Left cardiac atrium (tissue), 4 donors: ENCODE results near the gene GDI1. TPM values are rescaled to one million over a fixed set of nuclear protein-coding genes. Genes with fewer than 3 reads are reported as not detected.

Experiments used
- ATAC-seq, 2 donors: fragments of 200-7000 bp; cut with Tn5 transposase; one replicate each; pipeline ENCODE4 v1.9.1; 2020; ENCODE audit warnings: mild to moderate bottlenecking in 2 of 2, moderate library complexity in 2 of 2
- DNase-seq: peaks from one replicate; pipeline ENCODE4 v3.0.0-alpha.2; 2020
- intact Hi-C, 2 donors: fragments of 100-400 bp; cut with DNase I; formaldehyde crosslinking; loops; one replicate each; pipeline versions ENCODE4 v1.14.1 to v1.15.1; 2022 to 2023
- total RNA-seq, 2 donors: library from RNA; stranded (reverse); fragmentation: NEBNext Ultra II Directional; extraction: Animal tissue kit (Norgen Biotek cat#: 25700); gene quantifications; one replicate each; pipeline ENCODE4 v1.2.1, GENCODE V29; 2021
- donor health status: DM: no; HTN: yes; CAD: no.
- donor health status: DM: no; HTN: yes; CAD: no; lungs with severe emphysema.
- donor health status: DM: yes; HTN: yes; CAD: no.
- donor health status: Dilated cardiomyopathy.

The GDI1 gene
- total RNA-seq, 2 donors from 2014 or later = 76.8 to 98.5 TPM

DNA sequence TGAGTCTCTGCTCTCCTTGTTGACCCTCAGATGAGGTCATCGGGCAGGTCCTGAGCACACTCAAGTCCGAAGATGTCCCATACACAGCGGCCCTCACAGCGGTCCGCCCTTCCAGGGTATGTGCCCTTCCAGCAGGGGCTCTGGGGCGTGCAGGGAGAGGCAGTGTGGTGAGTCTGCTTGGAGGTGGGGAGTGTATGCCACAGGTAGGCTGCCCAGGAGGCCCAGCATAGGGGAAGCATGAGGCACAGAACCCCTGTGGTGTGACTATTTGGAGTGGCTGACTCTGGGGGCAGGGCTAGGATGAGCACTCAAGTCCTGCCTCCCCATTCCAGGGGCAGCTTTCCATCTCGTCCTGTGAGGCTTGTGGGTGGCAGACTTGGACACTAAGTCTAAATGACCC, 3.3 kb upstream of the GDI1 start:
- intact Hi-C loops = no loop called here
- no peak for DNase-seq
- no peak for ATAC-seq

DNA sequence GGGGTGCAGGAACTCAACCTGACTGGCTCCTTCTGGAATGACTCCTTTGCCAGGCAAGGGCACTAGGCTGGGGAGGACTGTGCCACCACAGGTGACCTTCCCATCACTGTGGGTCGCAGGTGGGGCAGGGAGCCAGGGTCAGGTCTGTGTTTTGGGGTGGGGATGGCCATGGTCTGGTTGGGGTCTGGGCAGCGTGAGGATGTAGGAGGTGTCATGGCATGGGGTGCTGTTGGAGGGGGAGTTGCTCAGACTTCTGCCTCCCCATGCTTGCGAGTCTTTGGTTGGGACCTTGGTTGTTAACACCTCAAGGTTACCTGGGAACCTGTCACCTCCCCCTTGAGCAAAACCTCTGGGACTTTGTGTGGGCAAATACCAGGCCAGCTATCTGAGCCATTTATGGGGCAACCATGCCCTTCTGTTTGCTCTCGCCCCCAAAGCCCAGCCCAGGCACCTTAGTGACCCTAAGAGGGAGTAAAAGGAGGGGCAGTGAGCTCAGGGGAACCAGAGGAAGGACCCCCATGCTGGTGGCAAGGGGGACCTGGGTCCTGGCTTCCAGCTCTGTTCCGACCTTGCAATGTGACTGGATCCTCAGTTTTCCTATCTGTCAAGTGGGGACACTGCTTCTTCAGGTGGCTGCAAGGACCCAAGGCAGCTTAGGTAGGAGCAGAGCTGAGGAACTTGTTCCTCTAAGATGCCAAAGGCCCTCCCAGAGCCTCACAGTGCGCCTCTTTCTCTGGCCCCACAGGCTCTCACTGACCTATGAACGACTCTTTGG, 2.4 kb upstream of the GDI1 start:
- intact Hi-C loops = no loop called here
- no peak for DNase-seq
- ATAC-seq = no peak

DNA sequence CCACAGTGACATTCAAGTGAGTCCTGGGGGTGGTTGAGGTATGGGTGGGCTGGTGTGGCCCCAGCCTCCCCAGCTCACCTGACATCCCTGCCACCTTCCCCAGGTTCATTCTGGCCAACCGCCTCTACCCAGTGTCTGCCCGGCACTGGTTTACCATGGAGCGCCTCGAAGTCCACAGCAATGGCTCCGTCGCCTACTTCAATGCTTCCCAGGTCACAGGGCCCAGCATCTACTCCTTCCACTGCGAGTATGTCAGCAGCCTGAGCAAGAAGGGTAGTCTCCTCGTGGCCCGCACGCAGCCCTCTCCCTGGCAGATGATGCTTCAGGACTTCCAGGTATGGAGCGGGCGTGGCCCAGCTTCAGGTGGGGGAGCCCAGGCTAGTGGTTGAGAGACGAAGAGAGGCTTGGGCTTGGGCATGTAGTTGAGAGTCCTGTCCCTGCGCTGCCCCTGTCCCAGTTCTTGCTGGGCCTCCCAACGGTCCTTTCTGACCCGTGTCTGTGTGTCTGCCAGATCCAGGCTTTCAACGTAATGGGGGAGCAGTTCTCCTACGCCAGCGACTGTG, 1.7 kb upstream of the GDI1 start:
- DNase-seq (no peak), ATAC-seq (no peak)
- intact Hi-C loops = no loop called here

DNA sequence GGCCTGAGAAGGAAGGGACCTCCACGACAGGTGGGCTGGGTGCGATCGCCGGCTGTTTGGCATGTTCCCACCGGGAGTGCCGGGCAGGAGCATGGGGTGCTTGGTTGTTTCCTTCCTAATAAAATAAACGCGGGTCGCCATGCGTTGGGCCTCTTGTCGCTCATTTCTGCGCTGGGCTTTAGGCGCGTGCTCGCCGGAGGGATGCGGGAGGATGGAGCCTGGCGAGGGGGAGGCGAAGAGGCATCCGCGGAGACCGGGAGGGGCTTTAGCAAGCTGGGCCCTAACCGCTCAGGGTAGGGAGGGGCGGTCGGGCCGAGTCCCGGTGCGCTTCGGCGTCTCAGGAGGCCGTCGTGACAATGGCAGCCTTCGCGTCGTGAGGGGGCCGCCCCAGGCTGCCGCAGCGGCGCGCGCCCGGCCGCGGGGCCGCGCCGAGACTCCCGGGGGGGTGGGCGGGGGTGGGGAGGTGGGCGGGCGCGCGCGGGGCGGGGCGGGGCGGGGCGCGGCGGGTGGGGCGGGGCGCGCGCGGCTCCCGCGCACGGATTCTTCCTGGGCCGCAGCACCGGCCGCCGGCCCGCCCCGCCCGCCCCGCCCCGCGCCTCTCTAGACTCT, 476 bp upstream of the GDI1 start:
- peak; percentile 53 for DNase-seq
- ATAC-seq = peak; percentile 28 to 60
- intact Hi-C loops = no loop called here

DNA sequence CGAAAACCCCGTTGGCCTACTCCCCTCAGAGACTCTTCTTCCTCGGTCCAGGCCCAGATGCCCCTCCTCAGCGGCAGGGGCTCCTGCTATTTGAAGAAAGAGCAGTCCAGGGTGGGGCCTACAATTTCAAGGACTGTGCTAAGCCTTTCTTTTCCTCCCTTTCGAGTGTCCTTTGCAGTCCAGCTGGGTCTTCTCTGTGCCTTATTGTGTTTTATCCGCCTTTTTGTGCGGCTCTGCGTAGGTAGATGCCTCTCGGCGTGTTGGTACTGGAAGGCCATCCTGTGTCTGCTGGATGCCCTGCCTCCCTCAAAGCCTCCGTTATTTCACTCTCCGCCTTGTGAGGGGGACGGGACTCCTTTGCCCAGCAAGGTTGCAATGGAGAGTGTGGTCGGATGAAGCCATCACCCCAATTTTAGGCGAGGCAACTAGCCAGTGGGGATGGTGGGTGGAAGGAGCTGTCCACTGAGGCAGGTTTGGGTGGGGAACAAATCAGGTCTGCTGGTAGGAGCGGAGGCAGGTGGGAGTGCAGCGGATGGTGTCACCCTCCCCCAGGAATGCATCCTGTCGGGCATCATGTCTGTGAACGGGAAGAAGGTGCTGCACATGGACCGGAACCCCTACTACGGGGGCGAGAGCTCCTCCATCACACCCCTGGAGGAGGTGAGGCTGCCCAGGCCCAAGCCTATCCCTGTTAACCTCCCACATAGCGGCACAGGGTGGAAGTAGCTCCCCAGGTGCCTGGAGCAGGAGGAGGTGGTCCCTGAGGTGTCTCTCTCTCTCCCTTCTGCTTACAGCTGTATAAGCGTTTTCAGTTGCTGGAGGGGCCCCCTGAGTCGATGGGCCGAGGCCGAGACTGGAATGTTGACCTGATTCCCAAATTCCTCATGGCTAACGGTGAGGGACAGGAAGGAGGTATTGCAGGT, 1.3 kb downstream of the GDI1 start:
- intact Hi-C loops = no loop called here
- no peak for ATAC-seq
- DNase-seq = no peak

DNA sequence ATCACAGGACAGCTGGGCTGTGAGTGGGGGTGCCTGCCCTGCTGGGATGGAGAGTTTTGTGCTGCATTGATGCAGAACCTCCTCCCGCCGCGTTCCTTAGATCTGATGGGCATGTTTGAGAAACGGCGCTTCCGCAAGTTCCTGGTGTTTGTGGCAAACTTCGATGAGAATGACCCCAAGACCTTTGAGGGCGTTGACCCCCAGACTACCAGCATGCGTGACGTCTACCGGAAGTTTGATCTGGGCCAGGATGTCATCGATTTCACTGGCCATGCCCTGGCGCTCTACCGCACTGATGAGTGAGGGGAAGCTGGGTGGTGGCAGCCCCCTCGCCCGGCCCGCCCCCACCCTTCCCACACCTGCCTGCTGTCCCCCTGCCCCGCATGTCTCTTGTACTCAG, 2.9 kb downstream of the GDI1 start:
- no peak for DNase-seq
- intact Hi-C loops = no loop called here
- ATAC-seq = no peak

DNA sequence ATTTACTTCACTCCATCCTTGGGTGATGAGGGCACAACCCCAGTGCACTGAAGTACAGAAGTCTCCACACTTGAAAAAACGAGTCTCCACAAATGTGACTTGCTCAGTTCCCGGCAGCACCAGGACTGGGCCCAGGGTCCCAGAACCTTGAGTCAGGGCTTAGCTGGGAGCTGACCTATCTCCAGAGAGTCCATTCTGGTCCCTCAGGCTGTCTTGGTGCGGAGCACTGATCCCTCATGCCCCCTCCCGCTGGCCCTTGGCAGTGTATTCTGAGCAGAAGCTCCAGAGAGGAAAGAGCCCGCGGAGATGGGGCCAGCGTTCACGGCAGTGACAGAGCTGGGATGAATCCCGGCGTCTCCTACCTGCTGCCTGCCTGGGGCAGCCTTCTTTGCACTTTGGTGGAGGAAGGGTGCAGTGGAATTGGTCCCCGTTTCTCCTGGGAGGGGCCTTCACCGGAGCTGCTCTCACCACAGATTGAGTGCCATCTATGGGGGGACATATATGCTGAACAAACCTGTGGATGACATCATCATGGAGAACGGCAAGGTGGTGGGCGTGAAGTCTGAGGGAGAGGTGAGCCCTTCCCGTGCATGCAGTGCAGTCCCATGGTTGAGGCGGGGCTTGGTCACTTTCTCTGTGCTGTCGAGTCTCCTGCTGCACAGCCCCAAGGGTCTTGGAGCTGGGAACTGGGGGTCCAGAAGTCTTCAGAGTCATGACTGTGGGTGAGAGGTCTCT, 3.8 kb downstream of the GDI1 start:
- intact Hi-C loops = no loop called here
- ATAC-seq = no peak

DNA sequence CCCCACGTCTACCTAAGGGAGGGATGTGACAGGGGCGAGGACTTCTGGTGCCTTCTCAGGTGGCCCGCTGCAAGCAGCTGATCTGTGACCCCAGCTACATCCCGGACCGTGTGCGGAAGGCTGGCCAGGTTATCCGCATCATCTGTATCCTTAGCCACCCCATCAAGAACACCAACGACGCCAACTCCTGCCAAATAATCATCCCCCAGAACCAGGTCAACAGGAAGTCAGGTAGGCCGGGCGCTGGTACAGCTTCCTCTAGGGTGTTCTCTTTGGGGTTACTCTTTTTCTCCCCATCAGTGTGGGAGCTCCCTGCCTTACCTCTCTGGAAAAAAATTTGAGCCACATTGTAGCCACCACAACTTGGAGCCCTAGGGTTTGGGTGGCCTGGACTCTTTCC, 4.6 kb downstream of the GDI1 start:
- no peak for ATAC-seq
- intact Hi-C loops = no loop called here
- no peak for DNase-seq

More for the DNA sequence above, 3.8 kb downstream of the GDI1 start:
- no peak for DNase-seq

DNA sequence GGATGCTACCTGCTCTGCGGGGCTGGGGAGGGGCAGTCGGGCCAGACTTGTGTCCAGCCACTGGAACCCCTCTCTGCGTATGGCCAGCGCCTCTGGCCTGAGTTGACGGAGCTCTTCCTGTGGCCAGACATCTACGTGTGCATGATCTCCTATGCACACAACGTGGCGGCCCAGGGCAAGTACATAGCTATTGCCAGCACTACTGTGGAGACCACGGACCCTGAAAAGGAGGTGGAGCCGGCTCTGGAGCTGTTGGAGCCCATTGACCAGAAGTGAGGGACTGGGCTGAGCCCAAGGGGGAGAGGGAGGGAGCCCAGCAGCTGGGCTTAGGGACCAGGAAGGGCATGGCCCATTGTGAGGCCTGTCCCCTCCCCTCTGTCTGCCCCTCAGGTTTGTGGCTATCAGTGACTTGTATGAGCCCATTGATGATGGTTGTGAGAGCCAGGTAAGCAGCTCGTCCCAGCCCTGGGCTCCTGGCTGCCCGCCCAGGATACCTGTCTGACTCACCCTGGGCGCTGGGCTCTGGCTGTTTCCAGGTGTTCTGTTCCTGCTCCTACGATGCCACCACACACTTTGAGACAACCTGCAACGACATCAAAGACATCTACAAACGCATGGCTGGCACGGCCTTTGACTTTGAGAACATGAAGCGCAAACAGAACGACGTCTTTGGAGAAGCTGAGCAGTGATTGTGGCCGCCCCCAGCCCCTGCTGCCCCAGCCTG, 5.2 kb downstream of the GDI1 start:
- DNase-seq = no peak
- ATAC-seq = no peak
- intact Hi-C loops = no loop called here

DNA sequence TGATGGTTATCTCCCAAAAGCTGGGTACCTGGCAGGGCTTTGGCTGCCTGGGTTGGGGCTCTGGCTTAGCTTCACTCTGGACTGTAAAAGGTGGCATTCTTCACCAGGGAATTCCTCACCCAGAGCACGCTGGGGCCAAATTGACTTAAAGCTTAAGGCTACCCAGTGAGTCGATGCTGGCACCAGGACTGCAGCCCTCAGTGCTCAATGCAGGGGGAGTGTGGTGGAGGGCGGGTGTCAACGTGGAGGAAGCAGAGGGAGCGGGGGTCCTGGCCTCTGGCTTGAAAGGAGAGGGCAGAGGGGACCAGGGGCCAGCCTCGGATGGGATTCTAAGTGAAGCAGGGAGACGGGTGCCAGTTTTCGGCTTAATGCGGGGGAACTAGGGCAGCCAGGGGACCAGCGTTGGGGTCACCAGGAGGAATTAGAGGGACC, 6.5 kb downstream of the GDI1 start:
- intact Hi-C loops = no loop called here
- DNase-seq = no peak

DNA sequence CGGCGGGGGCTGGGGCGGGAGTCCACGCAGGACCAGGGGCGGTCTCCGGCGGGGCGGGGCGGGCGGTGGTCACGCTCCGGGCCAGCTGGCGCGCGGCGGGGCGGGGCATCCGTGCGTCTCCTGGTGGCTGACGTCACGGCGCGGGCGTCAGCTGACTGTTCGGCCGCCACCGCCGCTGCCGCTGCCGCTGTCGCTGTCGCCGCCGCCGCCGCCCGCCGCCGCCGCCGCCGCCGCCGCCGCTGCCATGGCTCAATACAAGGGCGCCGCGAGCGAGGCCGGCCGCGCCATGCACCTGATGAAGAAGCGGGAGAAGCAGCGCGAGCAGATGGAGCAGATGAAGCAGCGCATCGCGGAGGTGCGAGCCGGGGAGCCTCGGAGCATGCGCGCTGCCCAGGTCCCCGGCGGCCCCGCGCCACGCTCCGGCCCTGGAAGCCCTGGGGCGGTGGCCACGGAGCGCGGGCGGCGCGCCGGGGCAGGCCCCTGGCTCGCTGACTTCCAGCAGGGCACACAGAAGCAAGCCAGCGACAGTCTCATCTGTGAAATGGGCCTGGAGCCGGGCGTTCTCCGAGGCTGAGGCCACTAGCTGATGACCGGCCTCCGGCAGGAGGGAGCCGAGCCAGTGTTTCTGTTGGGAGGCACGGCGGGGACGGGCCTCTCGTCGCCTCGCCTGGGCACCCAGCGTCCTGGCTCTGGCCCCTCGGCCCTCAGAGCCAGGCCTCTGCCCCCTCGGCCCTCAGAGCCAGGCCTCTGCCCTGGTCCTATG, 7.2 kb downstream of the GDI1 start, which contains the start of gene FAM50A:
TSS of gene FAM50A (plus strand) at position 150 of the 763 bp plus-strand sequence. CDS start at position 245, 95 bp downstream.
- peak; percentile 88 for DNase-seq
- intact Hi-C loops = no loop called here
- peak; percentile 89 to 94 for ATAC-seq

More for the DNA sequence above, 6.5 kb downstream of the GDI1 start:
- peak; percentile 3 to 8 for ATAC-seq

DNA sequence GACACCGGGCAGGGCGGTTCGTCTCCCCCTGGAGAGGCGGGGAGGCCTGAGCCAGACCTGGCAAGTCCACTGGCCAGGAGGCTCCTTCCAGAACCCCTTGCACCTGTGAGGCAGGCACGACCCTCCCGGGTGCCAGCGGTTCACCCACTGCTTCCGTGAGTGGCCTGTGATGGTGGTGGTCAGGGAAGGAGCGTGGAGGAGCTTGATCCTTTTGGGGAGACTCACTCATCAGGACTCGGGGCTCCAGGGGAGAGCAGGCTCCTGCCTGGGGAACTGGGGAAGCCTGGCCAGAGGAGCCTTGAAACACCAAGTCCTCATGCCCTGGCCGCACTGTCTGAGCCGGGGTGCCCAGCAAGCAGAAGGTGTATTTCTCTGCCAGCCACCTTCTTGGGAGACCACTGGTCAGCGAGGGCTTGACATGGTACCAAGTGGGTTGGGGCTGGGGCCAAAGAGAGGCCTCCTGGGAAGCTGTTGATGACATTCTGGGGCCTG, 7.8 kb downstream of the GDI1 start:
- intact Hi-C loops = no loop called here
- no peak for ATAC-seq
- DNase-seq = no peak

DNA sequence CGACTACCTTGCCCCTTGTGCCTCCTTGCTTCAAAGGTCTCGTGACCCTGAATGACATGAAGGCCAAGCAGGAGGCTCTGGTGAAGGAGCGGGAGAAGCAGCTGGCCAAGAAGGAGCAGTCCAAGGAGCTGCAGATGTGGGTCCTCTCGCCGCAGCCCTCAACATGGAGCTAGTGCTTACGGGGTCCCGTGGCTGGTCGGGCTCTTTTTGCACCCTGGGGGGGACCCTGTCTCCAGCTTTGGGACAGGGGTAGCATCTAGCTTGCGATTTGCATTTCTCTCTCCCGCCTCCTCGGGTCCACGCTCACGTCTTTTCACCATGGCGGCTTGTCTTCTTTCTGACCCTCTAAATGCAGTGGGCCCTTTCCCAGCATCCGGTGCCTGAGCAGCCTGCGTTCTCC, 8.8 kb downstream of the GDI1 start:
- ATAC-seq = no peak
- intact Hi-C loops = no loop called here
- DNase-seq = no peak

DNA sequence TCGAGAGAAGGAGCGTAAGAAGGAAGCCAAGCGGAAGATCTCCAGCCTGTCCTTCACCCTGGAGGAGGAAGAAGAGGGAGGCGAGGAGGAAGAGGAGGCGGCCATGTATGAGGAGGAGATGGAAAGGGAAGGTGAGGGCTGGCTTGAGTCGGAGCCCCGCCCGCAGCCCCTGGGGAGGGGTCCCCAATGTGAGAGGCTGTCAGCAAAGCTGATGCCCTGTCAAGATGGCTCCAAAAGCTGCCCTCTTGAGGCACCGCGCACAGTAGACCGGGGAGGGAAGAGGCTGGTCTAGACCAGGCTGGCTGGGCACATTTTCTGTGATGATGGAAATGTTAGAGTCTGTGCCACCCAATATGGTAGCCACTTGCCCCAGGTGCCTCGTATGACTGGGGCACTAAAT, 9.5 kb downstream of the GDI1 start:
- ATAC-seq (no peak), DNase-seq (no peak)

DNA sequence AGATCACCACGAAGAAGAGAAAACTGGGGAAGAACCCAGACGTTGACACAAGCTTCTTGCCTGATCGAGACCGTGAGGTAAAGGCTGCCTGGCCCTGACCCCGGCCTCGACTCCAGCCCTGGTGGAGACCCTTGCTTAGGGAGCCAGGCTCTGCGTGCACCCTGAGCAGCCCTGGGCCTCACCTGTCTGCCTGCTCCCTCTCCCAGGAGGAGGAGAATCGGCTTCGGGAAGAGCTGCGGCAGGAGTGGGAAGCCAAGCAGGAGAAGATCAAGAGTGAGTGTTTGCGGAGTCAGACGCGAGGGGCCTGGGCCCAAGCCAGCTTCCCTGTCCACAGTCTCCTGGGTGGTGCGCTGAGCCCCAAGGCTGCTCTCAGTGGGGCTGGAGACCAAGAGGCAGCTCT, 11.5 kb downstream of the GDI1 start:
- intact Hi-C loops = no loop called here
- ATAC-seq = no peak
- DNase-seq = no peak

More for the DNA sequence above, 9.5 kb downstream of the GDI1 start:
- intact Hi-C loops = no loop called here

DNA sequence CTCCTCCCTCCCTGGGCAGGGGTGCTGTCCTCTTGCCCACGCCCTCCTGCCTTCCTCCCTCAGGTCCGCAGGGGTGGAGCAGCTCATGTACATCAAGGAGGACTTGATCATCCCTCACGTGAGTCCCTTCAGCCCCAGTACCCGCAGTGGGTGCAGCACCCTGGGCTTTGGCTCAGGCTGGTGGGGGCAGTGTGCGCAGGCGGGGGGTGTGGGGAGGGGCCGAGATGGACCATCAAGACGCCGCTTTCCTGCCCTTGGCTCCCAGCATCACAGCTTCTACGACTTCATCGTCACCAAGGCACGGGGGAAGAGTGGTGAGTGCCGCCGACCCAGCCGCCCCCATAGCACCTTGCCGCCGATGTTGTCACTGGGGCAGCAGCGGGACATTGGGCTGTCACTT, 12.7 kb downstream of the GDI1 start:
- no peak for ATAC-seq
- DNase-seq = no peak
- intact Hi-C loops = no loop called here

DNA sequence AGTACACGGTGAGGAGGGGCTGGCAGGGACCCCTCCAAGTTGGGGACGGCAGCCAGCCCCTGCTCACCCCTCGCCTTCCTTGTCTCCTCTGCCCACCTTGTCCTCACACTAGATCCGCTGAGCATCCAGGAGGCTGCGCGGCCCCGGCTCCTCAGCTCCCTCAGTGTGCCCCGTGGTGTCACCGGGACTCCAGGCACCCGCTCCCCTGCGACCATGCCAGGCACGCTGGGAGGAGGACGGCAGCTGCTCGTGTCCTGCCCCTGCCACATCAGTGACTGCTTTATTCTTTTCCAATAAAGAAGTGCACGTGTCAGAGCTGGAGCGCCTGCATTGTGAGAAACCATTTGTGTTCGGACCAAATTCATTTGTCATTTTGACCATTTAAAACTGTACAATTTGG, 13.4 kb downstream of the GDI1 start:
- intact Hi-C loops = no loop called here
- no peak for ATAC-seq
- no peak for DNase-seq
